LoVo (cell line): ENCODE data around the gene NTF3.

Experiments used
- DNase-seq: peaks from one replicate; pipeline ENCODE4 v3.0.0-alpha.2; 2016; ENCODE audit warnings: low spot score

The NTF3 gene

GRCh38 chr12:5432011-5432400, at the start of gene NTF3:
NTF3 (plus strand) TSS chr12:5432108; CDS start chr12:5432325, 217 bp downstream.
- no peak for DNase-seq

GRCh38 chr12:5384015-5384414, 47.9 kb upstream of the NTF3 start:
- DNase-seq: no peak

- peak; percentile 46 for DNase-seq
Observed at GRCh38 chr12:5388581-5389535, 43.0 kb upstream of the NTF3 start.

GRCh38 chr12:5390174-5390799, 41.6 kb upstream of the NTF3 start:
- no peak for DNase-seq

- no peak for DNase-seq
Observed at GRCh38 chr12:5391653-5392052, 40.3 kb upstream of the NTF3 start.

- DNase-seq: no peak
Observed at GRCh38 chr12:5392961-5393360, 38.9 kb upstream of the NTF3 start.

GRCh38 chr12:5395443-5396271, 36.3 kb upstream of the NTF3 start:
- DNase-seq: no peak

- no peak for DNase-seq
Observed at GRCh38 chr12:5396541-5396940, 35.4 kb upstream of the NTF3 start.

- no peak for DNase-seq
Observed at GRCh38 chr12:5399266-5399665, 32.6 kb upstream of the NTF3 start.

- DNase-seq: no peak
Observed at GRCh38 chr12:5402009-5402935, 29.6 kb upstream of the NTF3 start.

- no peak for DNase-seq
Observed at GRCh38 chr12:5403411-5403810, 28.5 kb upstream of the NTF3 start.

- no peak for DNase-seq
Observed at GRCh38 chr12:5407034-5407856, 24.7 kb upstream of the NTF3 start.

GRCh38 chr12:5409619-5410018, 22.3 kb upstream of the NTF3 start:
- no peak for DNase-seq

GRCh38 chr12:5416571-5416970, 15.3 kb upstream of the NTF3 start:
- DNase-seq: no peak

- no peak for DNase-seq
Observed at GRCh38 chr12:5417500-5417899, 14.4 kb upstream of the NTF3 start.

- no peak for DNase-seq
Observed at GRCh38 chr12:5428332-5429221, 3.3 kb upstream of the NTF3 start.

- DNase-seq: no peak
Observed at GRCh38 chr12:5429741-5430557, 2.0 kb upstream of the NTF3 start.
